Measurements from ENCODE around the gene WDR20. TPM values are rescaled to one million over a fixed set of nuclear protein-coding genes. Genes with fewer than 3 reads are reported as not detected.

WDR20 gene
- total RNA-seq, 1 experiment from 2014 or later: 23.7 TPM

GRCh38 chr14:102234331-102235264 lies 94.9 kb downstream of the WDR20 start:
- Histone ChIP-seq H3K4me3 (ENCODE audit: low read length) (no peak overlapping the region), H3K27me3 (ENCODE audit: low read length) (no peaks in the 10 kb centered on the region), H3K9ac (ENCODE audit: low read length) (peak overlapping the region; percentile 20; the same call in 1 of the 2 replicates), H3K27ac (ENCODE audit: low read length) (peak overlapping the region; percentile 10; the same call in 1 of the 2 replicates), H2AFZ (ENCODE audit: low read length) (no peak overlapping the region), H3K9me2 (replicated peaks; ENCODE audit: low read length) (no peaks in the 10 kb centered on the region), H3F3A (ENCODE audit: low read length, unreplicated experiment) (no peaks in the 10 kb centered on the region), H3K4me1 (ENCODE audit: insufficient read depth, low read length) (peaks cover 12% of the 10 kb centered on the region), H4K20me1 (ENCODE audit: low read length) (no peaks in the 10 kb centered on the region), H3K4me2 (ENCODE audit: low read length) (peak overlapping the region; percentile 26; the same call in 1 of the 2 replicates), H3K36me3 (ENCODE audit: low read depth, low read length) (peaks cover 27% of the 10 kb centered on the region), H3K79me2 (ENCODE audit: low read length) (peaks cover 23% of the 10 kb centered on the region; the same call in 1 of the 2 replicates), H3K9me3 (ENCODE audit: low read length) (no peaks in the 10 kb centered on the region)
- ATAC-seq (no peak), DNase-seq (no peak)
- intact Hi-C loops (cut with micrococcal nuclease): loop anchor here (1.0 kb wide), 1 partner anchor 80 kb away; no protein-coding TSS in a partner anchor
- no TSS peak for BruUV-seq (replicated peaks)
- TF ChIP-seq EZH2 (IDR thresholded peaks at IDR 0.05; ENCODE audit: low read length, unreplicated experiment) (no peak), CTCF (conservative IDR thresholded peaks at IDR 0.05; ENCODE audit: low read depth, low read length) (no peak), EZH2phosphoT487 (IDR thresholded peaks at IDR 0.05; ENCODE audit: borderline replicate concordance, low read length) (no peak)
- ChIA-PET CTCF (no interaction called here), POLR2A (ENCODE audit: unreplicated experiment) (no interaction called here)

- H3K9me3 ChIP-seq (ENCODE audit: low read length): no peaks in the 10 kb centered on the region
- no peaks in the 10 kb centered on the region for H3K27me3 ChIP-seq (ENCODE audit: low read length)
- peak overlapping the region; percentile 26; the same call in 1 of the 2 replicates for H3K4me2 ChIP-seq (ENCODE audit: low read length)
- ChIA-PET CTCF (interaction anchor here (0.7 kb wide), 1 partner anchor 1760 kb away, joined by 3 read pairs; no protein-coding TSS in a partner anchor), POLR2A (ENCODE audit: unreplicated experiment) (no interaction called here)
- no peaks in the 10 kb centered on the region for H4K20me1 ChIP-seq (ENCODE audit: low read length)
- no peak overlapping the region for H3K4me3 ChIP-seq (ENCODE audit: low read length)
- H3K36me3 ChIP-seq (ENCODE audit: low read depth, low read length): peaks cover 27% of the 10 kb centered on the region
- TF ChIP-seq CTCF (conservative IDR thresholded peaks at IDR 0.05; ENCODE audit: low read depth, low read length) (peak; percentile 89), EZH2 (IDR thresholded peaks at IDR 0.05; ENCODE audit: low read length, unreplicated experiment) (no peak)
- intact Hi-C loops (cut with micrococcal nuclease): loop anchor here (1.0 kb wide), 1 partner anchor 79 kb away; no protein-coding TSS in a partner anchor
- peaks cover 23% of the 10 kb centered on the region; the same call in 1 of the 2 replicates for H3K79me2 ChIP-seq (ENCODE audit: low read length)
- H3F3A ChIP-seq (ENCODE audit: low read length, unreplicated experiment): no peaks in the 10 kb centered on the region
- H3K4me1 ChIP-seq (ENCODE audit: insufficient read depth, low read length): peaks cover 12% of the 10 kb centered on the region
- peak overlapping the region; percentile 63 for H3K27ac ChIP-seq (ENCODE audit: low read length)
- ATAC-seq: peak; percentile 98
- H2AFZ ChIP-seq (ENCODE audit: low read length): no peak overlapping the region
- BruUV-seq (replicated peaks): no TSS peak
- H3K9me2 ChIP-seq (replicated peaks; ENCODE audit: low read length): no peaks in the 10 kb centered on the region
- peak overlapping the region; percentile 58 for H3K9ac ChIP-seq (ENCODE audit: low read length)
- peak; percentile 92 for DNase-seq
Measured at GRCh38 chr14:102235275-102235897, 95.7 kb downstream of the WDR20 start.
